GM12874 (cell line): ENCODE results near the gene JTB.

Source experiments
- CTCF ChIP-seq: IDR thresholded peaks from 2 replicates; pipeline ENCODE4 v1.5.1; 2011; ENCODE audit warnings: low read depth, mild to moderate bottlenecking, control low read depth, low read length, moderate library complexity; ENCODE audit not compliant: insufficient read depth

Gene JTB

GRCh38 chr1:153985341-153985912 lies 8.0 kb upstream of the JTB start:
- TF ChIP-seq CTCF, result no peak

GRCh38 chr1:153984123-153984894 lies 6.8 kb upstream of the JTB start:
- no peak for TF ChIP-seq CTCF

GRCh38 chr1:153978274-153978909 lies 918 bp upstream of the JTB start:
- TF ChIP-seq CTCF, result no peak

- no peak for TF ChIP-seq CTCF
These were observed 640 bp downstream of the JTB start for GRCh38 chr1:153976819-153977249.

- no peak for TF ChIP-seq CTCF
These were observed 3.9 kb downstream of the JTB start for GRCh38 chr1:153973525-153973924.

GRCh38 chr1:153973071-153973470 lies 4.4 kb downstream of the JTB start:
- no peak for TF ChIP-seq CTCF

GRCh38 chr1:153970346-153970745 lies 7.1 kb downstream of the JTB start:
- TF ChIP-seq CTCF, result no peak
